NOMO-1 treated with DMSO at 0.1 percent for 48 hours (cell line): Measurements from ENCODE around the gene LRP1.
A peak's percentile ranks its signal among the peaks of the same experiment; 100 is the strongest.

ENCODE experiments used
- DNase-seq: peaks from one replicate; lab custom pipeline; 2025; ENCODE audit not compliant: unreplicated experiment; lab: John Stamatoyannopoulos, UW

LRP1 gene

DNA sequence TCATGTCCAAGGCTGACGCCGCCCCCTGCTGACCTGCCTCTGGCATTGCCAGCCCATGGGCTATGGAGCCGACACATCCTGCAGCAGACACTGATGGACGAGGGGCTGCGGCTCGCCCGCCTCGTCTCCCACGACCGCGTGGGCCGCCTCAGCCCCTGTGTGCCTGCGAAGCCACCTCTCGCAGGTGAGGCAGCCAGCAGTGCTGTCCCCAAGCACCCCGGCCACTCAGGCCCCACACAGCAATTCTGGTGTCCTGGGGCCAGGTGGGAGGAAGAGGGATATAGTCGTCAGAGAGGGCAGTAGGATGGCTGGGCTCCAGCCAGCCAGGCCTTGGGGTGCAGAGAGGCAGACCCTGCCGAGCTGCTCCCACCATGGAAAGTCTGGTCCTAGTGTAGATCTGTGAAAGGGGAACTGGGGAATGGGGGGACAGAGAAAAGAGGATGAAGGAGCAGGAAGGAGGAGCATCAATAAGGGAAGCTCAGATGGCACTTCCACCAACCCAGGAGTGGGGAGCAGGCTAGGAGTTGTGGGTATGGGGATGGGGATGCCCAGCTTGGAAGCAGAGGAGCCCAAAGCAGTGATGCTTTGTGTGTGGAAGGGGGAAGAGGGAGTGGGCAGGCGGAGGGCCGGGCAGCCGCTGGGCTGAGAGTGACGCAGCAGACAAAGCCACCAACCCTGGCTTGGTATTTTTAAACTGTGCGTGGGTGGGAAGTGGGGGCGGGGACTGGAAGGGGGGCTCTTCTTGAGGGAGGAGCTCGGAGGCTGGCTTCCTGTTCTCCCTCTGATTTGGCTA lies 34.7 kb upstream of the LRP1 start:
- peak; percentile 26 for DNase-seq

DNA sequence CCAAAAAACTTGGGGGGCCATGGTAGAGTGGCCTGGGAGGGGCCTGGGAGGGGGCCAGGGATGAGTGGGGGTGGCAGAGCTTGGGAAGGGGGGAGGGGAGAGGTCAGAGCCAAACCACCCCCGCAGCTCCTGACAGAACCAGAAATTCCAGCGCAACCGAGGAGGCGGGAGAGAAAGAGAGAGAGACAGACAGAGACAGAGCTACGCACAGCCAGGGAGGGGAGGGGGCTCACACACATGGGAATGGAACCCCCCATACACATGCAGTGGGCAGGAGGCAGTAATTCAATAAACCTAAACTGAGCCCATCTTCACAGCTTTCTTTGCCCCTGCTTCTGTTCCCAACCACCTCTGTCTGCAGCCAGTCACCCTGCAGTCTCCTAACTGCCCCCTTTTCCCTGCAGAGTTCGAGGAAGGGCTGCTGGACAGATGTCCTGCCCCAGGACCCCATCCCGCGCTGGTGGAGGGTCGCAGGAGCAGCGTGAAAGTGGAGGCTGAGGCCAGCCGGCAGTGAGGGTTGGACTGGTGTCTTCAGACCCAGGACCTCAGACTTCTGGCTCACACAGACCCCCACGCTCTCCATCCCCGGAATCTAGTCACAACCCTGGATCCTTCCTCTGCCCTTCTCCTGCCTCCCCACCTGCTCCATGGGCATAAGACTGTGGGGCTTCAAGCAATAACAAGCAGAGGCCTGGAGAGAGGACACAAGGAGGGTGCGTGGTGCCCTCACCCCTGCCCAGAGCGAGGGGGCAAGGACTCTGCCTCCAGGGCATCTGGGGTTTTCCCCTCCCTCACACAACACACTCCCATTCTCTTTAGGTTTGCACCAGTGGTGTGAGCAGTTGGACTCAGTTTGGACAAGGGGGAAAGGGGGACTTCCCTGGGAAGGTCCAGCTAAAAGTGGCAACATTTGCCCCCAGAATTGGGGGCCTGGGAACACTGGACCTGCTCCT lies 33.8 kb upstream of the LRP1 start:
- DNase-seq: no peak

GRCh38 chr12:57095440-57095839 lies 32.8 kb upstream of the LRP1 start:
- DNase-seq: no peak

- no peak for DNase-seq
Measured at GRCh38 chr12:57096099-57096572, 32.1 kb upstream of the LRP1 start.

DNA sequence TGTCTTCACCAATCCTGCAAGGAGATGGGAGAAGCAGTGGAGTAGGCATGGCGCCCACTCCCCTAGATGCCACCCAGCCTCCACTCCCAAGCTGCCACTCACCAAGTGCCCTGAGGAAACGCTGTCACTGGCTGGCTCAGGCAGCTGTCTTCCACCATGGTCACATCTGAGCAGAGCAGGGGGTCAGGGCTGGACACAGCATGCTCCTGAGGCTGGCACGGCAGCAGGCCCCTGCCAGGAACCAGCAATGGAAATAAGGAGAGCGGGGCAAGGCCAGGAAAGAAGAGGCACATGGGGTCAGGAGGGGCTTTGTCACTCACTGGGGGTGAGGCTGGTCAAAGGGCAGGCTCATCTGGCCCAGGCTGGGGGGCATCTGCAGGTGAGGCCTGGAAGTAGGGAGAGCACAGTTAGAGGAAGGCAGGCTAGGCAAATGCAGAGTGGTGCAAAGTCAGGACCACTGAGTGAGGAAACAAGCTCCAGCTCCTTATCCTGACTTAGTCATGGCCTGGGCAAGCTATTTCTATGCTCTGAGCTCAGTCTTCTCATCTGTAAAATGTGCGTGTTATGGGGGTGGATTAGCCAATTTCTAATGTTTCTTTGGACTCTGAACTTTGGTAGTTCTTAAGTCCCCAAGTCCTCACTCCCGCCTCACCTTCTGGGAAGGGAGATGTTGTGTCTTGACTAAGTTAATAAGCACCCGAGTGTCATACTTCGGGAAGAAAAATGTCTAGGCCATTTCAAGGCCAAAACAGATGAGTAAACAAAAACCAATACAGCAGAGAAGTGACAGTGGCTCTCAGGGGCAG lies 31.3 kb upstream of the LRP1 start:
- DNase-seq: no peak

DNA sequence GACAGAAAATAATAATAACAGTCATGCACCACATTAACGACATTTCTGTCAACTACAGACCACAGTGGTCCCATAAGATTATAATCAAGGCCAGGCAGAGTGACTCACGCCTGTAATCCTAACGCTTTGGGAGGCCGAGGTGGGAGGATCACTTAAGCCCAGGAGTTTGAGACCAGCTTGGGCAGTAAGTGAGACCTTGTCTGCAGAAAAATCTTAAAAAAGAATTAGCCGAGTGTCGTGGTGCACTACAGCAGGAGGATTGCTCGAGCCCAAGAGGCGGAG lies 30.8 kb upstream of the LRP1 start:
- DNase-seq: no peak

DNA sequence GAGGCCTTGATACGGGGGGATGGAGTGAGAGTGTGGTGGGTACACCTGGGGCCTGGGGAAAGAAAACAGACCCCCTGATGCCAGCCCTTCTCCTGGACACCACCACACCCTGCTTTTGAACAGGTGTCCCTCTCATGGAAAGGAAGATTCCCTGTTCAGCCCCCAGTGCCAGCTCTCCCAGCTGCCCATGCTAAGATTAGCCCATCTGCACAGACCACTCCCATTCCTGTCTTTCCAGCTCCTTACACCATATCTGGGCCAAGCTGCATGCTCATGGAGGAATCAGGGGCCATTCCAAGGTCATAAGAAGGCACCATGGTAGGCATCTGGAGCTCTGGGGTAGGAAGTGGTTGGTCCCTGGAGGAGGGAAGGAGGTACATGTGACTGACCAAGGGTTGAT lies 29.7 kb upstream of the LRP1 start:
- DNase-seq: no peak

- DNase-seq: no peak
Measured at GRCh38 chr12:57099047-57099714, 29.1 kb upstream of the LRP1 start.

GRCh38 chr12:57099766-57100165 lies 28.5 kb upstream of the LRP1 start:
- no peak for DNase-seq

DNA sequence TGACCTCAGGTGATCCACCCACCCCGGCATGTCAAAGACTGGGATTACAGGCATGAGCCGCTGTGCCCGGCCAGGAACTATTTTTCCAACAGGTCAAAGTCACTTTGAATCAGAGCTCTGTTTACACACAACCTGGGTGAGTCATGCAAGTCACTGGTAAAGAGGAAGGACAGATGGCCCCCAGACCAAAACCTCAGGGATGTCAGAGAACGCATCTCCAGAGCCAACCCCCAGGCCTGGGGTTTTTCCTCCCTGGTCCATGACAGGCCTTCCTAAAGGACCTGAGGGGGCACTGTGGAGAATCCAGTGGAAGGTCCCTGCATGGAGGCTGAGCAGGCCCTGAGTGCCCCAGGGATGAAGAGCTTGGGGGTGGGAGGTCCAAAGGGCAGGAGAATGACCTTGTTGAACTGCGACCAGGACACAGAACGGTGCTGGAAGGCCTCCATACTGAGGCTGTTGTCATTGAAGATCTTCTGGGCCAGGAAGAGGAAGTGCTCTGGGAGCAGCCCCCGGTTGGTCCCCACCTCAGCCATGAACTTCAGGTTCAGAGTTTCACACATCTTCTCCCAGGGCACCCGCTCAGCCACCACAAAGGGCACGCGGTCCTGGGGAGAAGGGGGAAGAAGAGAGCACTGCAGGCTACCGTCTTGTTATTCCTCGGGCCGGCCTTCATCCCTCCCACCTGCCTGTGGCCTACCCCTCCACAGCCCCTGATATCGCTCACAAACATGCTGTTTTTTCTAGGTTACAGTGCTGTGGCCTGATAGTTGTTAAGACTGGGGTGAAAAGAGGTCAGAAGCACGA lies 26.2 kb upstream of the LRP1 start:
- DNase-seq: no peak

DNA sequence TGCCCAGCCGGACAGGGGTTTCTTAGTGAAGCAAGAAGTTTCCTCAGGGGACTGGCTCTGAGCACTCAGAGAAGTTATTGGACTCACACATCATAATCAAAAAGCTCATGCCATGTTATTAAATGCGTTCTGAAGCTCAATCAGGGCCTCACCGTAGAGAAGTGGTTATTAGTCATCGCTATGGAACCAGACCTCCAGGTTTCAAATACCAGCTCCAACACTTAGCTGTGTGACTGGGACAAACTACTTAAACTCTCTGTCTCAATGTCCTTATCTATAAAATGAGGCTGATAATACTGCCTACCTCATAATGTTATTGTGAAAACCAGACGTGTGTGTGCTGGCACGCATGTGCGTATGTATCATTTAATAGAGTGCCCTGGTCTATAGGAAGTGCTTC lies 24.4 kb upstream of the LRP1 start:
- no peak for DNase-seq

GRCh38 chr12:57104292-57104910 lies 23.9 kb upstream of the LRP1 start:
- no peak for DNase-seq

GRCh38 chr12:57105011-57105753 lies 23.1 kb upstream of the LRP1 start:
- no peak for DNase-seq

DNA sequence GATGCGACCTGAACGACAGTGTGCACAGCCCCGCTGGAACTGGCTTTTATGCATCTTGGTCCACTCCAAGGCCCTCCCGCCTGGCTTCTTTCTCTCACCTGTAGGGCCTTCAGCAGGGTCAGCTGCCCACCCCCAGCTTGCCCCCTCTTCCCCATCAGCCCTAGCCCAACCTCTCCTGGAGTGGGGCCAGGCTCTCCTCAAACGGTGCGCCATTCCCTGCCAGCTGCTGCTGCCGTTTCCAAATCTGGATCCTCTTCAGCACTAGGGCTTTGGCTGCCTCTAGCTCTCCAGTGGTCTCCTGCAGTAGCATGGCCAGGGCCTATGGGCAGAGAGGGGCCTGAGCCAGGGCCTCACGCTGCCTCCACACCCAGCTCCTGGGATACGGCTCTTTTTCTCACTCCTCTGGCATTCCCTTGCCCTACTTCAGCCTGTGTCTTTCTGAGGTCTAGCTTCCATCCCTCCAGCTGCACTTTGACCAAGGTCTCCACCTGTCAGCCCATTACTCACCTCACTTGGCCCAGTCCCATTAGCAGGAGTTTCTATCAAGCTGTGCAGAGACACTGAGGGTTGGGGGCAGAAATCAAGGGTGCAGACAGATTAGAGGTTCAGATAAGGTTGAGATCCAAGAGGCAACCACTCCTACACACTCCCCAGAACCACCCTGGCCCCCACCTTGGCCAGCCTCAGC lies 22.1 kb upstream of the LRP1 start:
- no peak for DNase-seq

- no peak for DNase-seq
Measured at GRCh38 chr12:57107456-57108155, 20.7 kb upstream of the LRP1 start.

DNA sequence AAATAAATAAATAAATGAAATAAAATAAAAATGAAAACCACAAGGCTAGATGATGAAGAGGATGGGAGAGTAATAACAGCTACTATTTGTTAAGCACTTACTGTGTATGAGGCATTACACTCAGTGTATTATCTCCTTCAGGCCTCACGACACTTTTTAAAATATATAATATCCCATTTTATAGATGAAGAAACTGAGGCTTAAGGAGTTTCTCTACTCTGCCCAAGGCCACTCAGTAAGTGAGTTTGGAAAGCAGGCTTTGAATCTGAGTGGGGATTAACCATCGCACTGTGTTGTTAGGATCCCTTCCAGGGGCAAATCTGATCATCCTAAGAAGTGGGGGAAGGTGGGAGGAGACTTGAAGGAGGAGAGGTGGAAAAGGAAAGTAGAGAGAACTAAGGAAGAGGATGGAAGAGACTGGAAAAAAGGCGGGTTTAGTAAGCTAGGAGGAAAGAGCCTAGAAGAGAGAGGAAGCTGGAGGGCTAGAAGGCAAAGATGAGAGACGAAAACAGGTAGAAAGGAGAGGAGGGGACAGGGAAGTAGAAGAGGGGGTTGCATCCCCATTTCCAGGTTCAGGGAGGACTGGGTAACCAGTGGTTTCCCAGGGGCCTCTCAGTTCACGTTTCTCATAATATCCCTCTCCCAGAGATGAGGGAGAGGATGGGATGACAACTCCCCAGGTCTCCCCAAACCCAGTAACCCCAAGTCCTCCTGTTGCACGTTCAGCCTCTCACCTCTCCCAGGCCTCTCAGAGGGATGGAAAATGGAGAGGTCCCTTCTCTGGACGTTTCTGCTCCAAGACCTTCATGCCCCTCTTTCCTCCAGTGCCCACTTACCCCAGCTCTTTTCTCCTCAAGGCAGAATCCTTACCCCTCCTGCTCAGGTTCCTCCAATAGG lies 18.8 kb upstream of the LRP1 start:
- no peak for DNase-seq
